HTR-8/SVneo (cell line): ENCODE data around the gene MSL1.
A peak's percentile ranks its signal among the peaks of the same experiment; 100 is the strongest.

Experiments used
- DNase-seq: peaks from one replicate; pipeline ENCODE4 v3.0.0; 2011; ENCODE audit warnings: low spot score, mixed read lengths; ENCODE audit not compliant: insufficient read length
- FAIRE-seq: peaks from 2 replicates; lab custom pipeline; 2011; peaks lifted over from hg19 to GRCh38; lab: Jason Lieb, UNC

Gene MSL1

GRCh38 chr17:40090237-40091119 lies 31.3 kb upstream of the MSL1 start:
- FAIRE-seq, result no peak
- DNase-seq, result no peak

- no peak for DNase-seq
- peak; percentile 36 for FAIRE-seq
Observed at GRCh38 chr17:40091691-40092397, 29.9 kb upstream of the MSL1 start.

- no peak for DNase-seq
- FAIRE-seq, result no peak
Observed at GRCh38 chr17:40092581-40092980, 29.2 kb upstream of the MSL1 start.

- DNase-seq, result no peak
- no peak for FAIRE-seq
Observed at GRCh38 chr17:40093005-40093579, 28.7 kb upstream of the MSL1 start.

DNA sequence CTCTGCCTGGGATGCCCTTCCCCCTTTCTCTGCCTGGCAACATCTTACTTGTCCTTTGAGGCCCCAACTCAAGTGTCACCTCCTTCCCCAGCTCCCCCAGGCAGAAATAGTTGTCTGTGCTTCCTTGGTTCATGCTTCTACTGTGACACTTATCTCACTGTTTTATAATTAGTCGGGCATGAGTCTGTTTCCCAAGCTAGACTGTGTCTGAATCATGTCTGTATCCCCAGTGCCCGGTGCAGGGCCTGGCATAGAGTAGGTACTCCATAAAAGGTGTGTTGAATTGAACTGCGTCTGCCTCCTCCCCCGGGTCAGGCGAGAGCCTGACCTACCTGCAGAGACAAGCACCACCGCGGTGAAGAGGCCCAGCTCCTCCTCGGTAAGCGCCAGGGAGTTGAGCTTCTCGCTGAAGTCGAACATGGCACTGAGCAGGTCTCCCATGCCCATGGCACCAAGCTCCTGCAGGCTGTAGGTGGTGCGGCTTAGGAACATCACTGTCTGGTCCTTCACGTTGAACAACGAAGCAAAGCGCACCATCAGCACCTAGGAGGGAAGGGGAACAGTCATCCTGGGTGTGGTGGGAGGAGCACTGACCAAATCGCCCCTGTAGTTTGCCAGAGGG lies 28.1 kb upstream of the MSL1 start:
- DNase-seq (no peak), FAIRE-seq (peak; percentile 64)

GRCh38 chr17:40094874-40095273 lies 26.9 kb upstream of the MSL1 start:
- FAIRE-seq (no peak), DNase-seq (no peak)

DNA sequence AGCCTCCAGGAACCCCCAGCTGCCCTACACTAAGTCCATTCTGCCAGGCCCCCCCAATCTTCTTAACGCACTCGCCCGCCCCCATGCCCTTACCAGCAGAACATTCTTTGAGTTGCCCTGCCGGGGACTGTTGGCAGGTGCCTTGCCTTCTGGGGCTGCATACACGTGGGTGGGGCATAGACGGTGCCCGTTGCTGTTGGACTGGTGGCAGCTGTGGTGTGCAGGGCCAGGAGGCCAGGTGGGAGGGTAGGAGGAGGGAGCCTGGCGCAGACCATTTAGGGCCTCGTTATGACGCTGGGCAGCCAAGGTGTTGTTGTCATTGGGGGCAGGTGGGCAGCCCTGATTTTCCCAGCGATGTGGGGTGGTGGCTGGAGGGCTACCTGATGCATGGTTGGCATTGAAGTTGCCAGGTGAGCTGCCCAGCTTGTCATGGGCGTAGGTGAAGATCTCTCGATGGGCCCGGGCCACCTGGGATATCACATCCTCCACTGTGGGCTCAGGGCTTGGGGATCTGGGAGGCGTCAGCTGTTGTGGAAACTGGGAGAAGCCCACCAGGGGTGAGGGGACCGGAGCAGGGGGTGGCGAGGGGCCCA lies 26.3 kb upstream of the MSL1 start:
- no peak for DNase-seq
- no peak for FAIRE-seq

GRCh38 chr17:40095944-40096791 lies 25.6 kb upstream of the MSL1 start:
- no peak for FAIRE-seq

DNA sequence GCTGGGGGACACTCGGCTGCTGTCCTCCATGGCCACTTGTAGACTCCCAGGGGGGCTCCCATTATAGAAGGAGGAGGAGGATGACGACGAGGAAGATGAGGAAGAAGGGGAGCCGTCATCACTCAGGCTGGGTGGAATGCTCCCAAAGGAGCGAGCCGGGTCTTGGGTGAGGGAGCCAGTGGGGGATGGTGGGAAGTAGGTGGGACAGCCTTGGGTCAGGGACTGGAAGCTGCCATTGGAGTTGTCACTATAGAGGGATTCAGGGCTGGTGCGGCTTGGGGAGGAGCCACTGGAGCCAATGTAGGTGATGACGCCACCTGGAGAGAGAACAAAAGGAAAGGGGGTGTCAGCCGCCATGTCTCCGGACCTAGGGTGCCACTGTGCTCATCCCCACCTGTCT lies 24.7 kb upstream of the MSL1 start:
- FAIRE-seq, result no peak
- DNase-seq, result no peak

More at GRCh38 chr17:40095944-40096791, 25.6 kb upstream of the MSL1 start:
- DNase-seq, result no peak

DNA sequence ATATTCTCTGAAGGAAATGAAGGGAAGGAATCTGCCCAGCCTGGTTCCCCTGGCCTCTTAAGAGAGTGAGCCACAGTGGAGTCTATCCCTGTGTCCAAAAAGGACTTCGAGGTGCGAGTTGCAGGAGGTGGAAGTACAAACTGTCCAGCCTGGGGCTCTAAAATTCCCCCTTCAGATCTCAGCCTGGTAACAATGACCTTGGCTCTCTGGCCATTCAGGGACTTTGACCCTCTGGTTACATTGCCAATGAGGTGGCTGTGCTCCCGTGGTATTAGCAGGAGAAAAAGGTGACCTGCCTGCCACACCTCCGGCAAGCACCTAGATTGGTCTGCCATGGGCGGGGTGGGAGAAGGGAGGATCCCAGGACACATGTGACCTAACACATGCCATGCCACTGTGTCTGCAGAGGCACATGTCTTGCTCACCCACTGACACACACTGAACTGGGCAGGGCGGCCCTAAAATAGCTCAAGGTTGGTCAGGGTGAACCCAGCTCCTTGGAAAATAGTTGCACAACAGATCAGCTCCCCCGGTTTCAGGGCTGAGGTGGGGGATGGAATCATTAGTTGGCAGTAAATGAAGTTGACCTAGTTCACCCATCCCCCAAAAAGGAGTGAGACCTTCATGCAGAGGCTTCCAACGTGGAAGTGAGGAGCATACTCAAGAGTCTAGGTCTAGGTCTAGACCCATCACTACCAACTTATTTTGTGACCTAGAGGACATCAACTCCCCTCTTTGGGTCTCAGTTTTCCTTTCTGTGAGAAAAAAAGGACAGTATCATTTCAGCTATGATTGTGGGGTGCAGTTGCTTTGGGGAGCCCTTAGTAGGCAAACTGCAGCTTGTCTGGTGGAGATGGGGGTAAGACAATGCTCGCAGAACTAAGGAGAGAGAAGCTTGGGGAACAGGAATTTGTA lies 23.6 kb upstream of the MSL1 start:
- DNase-seq, result no peak
- peak; percentile 9 for FAIRE-seq

GRCh38 chr17:40098846-40099618 lies 22.7 kb upstream of the MSL1 start:
- DNase-seq (peak; percentile 97), FAIRE-seq (peak; percentile 82)

DNA sequence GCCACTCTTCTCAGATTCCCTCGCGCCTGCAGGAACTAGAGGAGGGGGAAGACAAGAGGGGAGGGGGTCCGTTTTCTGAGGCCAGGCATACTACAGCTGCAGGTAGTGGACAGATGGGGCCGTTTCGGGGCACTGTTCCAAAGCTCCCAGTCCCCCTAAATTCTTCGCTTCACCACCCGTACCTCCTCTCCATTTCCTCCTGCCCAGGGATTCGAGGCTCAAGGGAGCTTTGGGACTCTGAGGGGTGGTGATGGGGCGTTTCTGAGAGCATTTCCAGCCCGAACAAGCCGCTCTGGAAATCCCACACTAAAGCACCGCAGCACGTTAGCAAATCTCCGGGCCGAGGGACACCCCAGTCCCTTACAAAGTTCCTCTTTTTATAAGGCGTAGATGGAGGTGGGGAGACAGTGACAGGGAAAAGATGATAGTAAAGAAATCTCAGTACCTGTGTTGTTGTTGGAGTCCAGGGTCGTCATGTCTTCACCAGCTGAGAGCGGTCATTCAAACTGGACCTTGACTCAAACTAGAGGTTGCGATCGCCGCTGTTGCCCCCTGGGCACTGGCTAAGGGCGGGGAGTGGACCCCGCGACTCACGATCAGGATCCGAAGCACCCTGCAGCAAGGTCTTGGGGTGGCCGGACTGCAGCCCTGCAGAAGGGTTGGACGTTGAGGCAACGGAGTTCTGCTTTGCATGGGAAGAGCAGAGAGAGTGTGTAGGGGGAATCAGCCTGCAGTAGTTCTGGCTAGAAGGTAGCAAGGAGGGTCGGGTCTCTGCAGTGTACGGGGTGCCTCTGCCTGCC lies 22.0 kb upstream of the MSL1 start:
- FAIRE-seq (no peak), DNase-seq (no peak)

GRCh38 chr17:40100419-40100668 lies 21.4 kb upstream of the MSL1 start, which contains the start of gene NR1D1:
Gene NR1D1, minus strand, starts transcription at chr17:40100589. Its CDS starts 495 bp downstream, at chr17:40100094.
- FAIRE-seq (no peak), DNase-seq (no peak)

DNA sequence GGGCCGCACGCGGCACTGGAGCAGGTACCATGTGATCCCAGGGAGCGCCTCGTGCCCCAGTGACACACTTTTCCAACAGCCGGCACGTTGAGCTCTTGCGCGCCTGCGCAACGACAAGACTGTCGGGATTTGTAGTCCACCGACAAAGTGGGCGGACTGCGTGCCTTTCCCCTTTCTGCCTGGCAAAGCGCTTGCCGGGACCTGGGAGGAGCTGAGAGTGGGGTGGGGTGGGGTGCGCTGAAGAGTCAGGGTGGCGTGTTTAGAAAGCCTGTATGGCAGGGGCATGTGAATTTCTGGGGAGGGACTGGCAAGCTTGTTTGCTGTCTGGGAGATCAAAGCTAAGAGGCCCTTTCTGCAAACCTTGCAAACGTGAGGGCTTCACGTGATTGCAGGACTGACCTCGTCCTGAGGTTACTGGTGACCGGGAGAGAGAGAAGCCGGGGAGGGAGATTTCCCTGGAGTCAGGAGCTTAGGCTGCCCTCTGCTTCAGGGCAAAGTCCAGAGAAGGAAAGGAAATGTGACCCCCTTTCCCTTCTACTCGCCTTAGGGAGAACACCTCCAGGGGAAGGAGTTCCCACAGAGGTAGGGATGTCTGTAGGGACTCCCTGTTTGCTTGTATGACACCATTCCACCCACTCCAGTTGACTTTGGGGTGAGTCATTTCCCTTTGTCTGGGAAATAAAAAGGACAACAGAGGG lies 21.0 kb upstream of the MSL1 start:
- peak; percentile 96 for FAIRE-seq
- DNase-seq, result peak; percentile 99

DNA sequence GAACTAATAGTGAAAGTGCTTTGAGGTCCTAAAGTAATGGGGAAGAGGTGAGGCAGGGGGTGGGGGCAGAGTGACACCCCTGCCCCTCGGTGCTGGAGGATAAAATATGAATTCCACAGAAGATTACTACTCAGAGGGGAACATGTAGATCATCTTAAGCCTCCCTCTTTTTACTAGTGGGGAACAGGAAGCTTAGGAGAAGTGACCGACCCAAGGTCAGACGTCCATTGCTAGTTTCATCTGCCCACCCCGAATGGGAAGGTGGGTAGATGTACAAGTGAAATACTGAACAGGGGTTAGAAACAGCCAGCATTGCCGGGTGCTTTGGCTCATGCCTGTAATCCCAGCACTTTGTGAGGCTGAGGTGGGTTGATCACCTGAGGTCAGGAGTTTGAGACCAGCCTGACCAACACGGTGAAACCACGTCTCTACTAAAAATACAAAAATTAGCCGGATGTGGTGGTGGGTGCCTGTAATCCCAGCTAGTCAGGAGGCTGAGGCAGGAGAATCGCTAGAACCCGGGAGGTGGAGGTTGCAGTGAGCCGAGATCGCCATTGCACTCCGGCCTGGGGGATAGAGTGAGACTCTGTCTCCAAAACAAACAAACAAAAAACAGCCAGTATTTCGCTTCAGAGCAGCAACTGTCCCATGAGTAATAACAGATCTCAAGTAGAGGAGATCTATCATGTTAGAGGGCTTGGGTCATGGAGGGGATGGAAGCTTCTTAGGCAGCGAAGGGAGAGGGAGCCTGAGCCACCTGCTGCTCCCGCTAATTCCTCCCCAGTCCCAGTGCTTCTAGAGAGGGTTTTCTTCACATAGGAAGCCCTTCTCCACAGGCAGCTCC lies 20.2 kb upstream of the MSL1 start:
- FAIRE-seq (no peak), DNase-seq (no peak)
